ENCODE results near the gene CYP27C1.

The CYP27C1 gene

DNA sequence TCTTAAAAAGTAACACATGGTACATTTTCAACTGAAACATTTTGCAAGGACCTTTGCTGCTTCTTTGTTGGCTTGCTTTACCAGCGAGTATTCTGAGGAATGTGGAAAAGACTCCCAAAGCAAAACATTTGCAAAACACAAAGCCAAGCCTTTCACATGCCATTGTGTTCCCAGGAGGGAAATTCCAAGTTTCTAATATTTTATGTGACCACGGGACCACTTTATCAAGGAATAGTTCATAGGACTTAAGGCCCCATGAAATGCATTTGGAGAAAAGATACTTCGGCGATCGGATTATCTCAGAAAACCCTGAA is 26.2 kb downstream of the CYP27C1 start:
- TF ChIP-seq EZH2 (IDR thresholded peaks at IDR 0.05; ENCODE audit: borderline replicate concordance, low read length), result no peak
- TF ChIP-seq, protein P1, sequence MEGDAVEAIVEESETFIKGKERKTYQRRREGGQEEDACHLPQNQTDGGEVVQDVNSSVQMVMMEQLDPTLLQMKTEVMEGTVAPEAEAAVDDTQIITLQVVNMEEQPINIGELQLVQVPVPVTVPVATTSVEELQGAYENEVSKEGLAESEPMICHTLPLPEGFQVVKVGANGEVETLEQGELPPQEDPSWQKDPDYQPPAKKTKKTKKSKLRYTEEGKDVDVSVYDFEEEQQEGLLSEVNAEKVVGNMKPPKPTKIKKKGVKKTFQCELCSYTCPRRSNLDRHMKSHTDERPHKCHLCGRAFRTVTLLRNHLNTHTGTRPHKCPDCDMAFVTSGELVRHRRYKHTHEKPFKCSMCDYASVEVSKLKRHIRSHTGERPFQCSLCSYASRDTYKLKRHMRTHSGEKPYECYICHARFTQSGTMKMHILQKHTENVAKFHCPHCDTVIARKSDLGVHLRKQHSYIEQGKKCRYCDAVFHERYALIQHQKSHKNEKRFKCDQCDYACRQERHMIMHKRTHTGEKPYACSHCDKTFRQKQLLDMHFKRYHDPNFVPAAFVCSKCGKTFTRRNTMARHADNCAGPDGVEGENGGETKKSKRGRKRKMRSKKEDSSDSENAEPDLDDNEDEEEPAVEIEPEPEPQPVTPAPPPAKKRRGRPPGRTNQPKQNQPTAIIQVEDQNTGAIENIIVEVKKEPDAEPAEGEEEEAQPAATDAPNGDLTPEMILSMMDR (IDR thresholded peaks at IDR 0.05; ENCODE audit: low read length), result no peak
- H3K9me3 ChIP-seq (ENCODE audit: low read length), result 0 out of 2 replicates have a peak, but pooled peaks cover 4% of the 10 kb centered on the region
- no peak overlapping the region for H3K4me3 ChIP-seq (ENCODE audit: low read depth, low read length, poor library complexity, severe bottlenecking)
- no peaks in the 10 kb centered on the region for H3F3A ChIP-seq (ENCODE audit: insufficient read depth, low read length)
- H3K4me1 ChIP-seq (ENCODE audit: insufficient read depth, low read length, severe bottlenecking), result peaks cover 9% of the 10 kb centered on the region
- H3K27ac ChIP-seq (ENCODE audit: low read depth, low read length, poor library complexity, severe bottlenecking), result no peak overlapping the region
- H3K4me2 ChIP-seq (ENCODE audit: low read length), result no peak overlapping the region
- H3K36me3 ChIP-seq (ENCODE audit: insufficient read depth, low read length), result no peaks in the 10 kb centered on the region
- peaks cover 7% of the 10 kb centered on the region; the same call in 1 of the 2 replicates for H3K27me3 ChIP-seq (ENCODE audit: insufficient read depth, low read length)
- no peaks in the 10 kb centered on the region for H4K20me1 ChIP-seq (ENCODE audit: insufficient read depth, low read length)
- H3K9ac ChIP-seq (ENCODE audit: low read length), result no peak overlapping the region
- H3K9me2 ChIP-seq (ENCODE audit: low read depth, low read length), result no peaks in the 10 kb centered on the region
- no peaks in the 10 kb centered on the region for H3K79me2 ChIP-seq (ENCODE audit: insufficient read depth, low read length)
- H2AFZ ChIP-seq (ENCODE audit: low read length), result no peak overlapping the region

DNA sequence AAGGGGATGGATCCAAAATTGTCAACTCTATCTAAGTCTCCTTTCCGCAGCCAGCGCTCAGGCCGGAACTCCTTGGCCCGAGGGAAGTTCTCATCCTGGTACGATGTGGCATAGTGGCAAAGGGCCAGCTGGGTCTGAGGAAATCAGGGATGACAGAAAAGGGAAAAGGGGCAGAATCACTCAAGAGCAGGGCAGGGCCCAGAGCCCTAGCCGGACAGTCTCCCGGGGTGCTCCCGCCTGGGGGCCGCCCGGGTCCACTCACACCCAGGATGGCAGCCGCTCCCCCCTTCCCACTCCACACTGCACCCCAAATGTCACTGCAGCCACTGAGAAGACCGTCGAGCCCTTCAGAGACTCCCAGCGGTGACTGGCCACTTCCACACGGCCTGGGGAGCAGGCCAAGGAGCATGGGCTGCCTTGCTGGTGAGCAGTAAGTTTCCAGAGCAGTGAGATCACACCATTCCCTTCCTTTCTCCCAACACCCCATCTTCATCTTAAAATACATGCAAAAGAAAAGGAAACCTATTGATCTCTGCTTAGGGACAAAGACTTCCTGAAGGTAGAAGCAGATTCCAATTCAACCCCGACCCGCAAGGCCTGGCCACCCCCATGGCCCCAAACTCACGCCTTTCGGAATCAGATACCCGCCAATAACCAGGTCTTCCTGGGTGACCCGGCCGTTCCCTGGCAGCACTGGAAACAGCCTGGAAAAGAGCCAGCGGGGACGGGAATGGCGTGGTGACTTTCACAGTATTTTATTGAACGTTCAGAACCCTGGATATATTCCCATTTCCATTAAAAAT is 26.7 kb downstream of the CYP27C1 start:
- H3K27ac ChIP-seq (ENCODE audit: low read depth, low read length, poor library complexity, severe bottlenecking), result no peak overlapping the region

DNA sequence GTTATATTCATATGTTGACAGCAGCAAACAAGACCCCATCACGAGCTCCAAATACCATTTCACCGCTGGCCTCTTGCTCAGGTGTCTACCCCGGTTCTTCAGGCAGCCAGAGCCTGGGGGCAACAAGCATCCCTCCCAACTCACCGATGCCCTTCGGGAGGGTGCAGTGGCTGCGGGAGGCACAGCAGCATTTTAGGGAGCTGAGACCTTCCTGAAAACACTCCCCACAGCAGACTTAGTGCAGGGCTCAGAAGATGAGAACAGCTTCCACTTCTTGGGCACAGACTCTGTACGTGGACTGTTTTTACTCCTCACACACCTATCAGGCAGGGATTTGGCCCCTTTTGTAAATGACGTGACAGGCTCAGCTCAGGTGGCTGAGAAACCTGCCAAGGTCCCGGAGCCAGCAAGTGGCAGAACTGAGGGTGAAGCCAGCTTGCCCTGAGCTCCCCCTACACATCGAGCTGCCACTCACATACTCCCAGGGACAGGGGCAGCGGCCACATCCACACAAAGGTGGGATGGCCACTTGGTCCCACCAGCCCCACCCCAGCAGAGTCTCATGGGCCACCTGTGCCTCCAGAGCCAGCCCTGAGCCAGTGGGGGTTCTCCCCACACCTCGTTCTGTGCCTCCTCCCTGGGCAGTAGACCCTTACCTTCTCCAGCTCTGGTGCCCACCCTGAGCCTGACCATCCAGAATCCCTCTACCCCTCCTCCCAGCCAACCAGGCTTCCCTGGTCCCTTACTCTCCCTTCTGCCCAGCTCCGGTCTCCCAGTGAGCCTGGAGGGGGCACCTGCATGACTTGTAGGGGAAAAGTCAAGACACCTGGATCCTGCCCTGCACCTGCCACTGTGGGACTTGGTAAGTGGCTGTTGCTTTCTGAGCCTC is 28.5 kb downstream of the CYP27C1 start:
- H2AFZ ChIP-seq (ENCODE audit: low read length), result no peak overlapping the region
- peaks cover 7% of the 10 kb centered on the region; the same call in 1 of the 2 replicates for H3K27me3 ChIP-seq (ENCODE audit: insufficient read depth, low read length)
- H3F3A ChIP-seq (ENCODE audit: insufficient read depth, low read length), result no peaks in the 10 kb centered on the region
- no peak overlapping the region for H3K9ac ChIP-seq (ENCODE audit: low read length)
- H3K9me2 ChIP-seq (ENCODE audit: low read depth, low read length), result no peaks in the 10 kb centered on the region
- no peak for TF ChIP-seq EZH2 (IDR thresholded peaks at IDR 0.05; ENCODE audit: borderline replicate concordance, low read length)
- TF ChIP-seq, protein P1 (IDR thresholded peaks at IDR 0.05; ENCODE audit: low read length), result no peak
- H3K79me2 ChIP-seq (ENCODE audit: insufficient read depth, low read length), result no peaks in the 10 kb centered on the region
- no peaks in the 10 kb centered on the region for H4K20me1 ChIP-seq (ENCODE audit: insufficient read depth, low read length)
- no peaks in the 10 kb centered on the region for H3K36me3 ChIP-seq (ENCODE audit: insufficient read depth, low read length)
- H3K9me3 ChIP-seq (ENCODE audit: low read length), result 0 out of 2 replicates have a peak, but pooled peaks cover 4% of the 10 kb centered on the region
- no peak overlapping the region for H3K27ac ChIP-seq (ENCODE audit: low read depth, low read length, poor library complexity, severe bottlenecking)
- H3K4me1 ChIP-seq (ENCODE audit: insufficient read depth, low read length, severe bottlenecking), result no peaks in the 10 kb centered on the region
- no peak overlapping the region for H3K4me3 ChIP-seq (ENCODE audit: low read depth, low read length, poor library complexity, severe bottlenecking)
- H3K4me2 ChIP-seq (ENCODE audit: low read length), result no peak overlapping the region

More for the DNA sequence above, 26.7 kb downstream of the CYP27C1 start:
- no peak overlapping the region for H2AFZ ChIP-seq (ENCODE audit: low read length)
- no peaks in the 10 kb centered on the region for H3K9me2 ChIP-seq (ENCODE audit: low read depth, low read length)
- H3K4me1 ChIP-seq (ENCODE audit: insufficient read depth, low read length, severe bottlenecking), result peaks cover 9% of the 10 kb centered on the region
- H3K9me3 ChIP-seq (ENCODE audit: low read length), result 0 out of 2 replicates have a peak, but pooled peaks cover 4% of the 10 kb centered on the region
- no peak overlapping the region for H3K4me2 ChIP-seq (ENCODE audit: low read length)
- H3K36me3 ChIP-seq (ENCODE audit: insufficient read depth, low read length), result no peaks in the 10 kb centered on the region
- H3K79me2 ChIP-seq (ENCODE audit: insufficient read depth, low read length), result no peaks in the 10 kb centered on the region
- H3K4me3 ChIP-seq (ENCODE audit: low read depth, low read length, poor library complexity, severe bottlenecking), result no peak overlapping the region
- no peaks in the 10 kb centered on the region for H4K20me1 ChIP-seq (ENCODE audit: insufficient read depth, low read length)
- peaks cover 7% of the 10 kb centered on the region; the same call in 1 of the 2 replicates for H3K27me3 ChIP-seq (ENCODE audit: insufficient read depth, low read length)
- no peak overlapping the region for H3K9ac ChIP-seq (ENCODE audit: low read length)
- H3F3A ChIP-seq (ENCODE audit: insufficient read depth, low read length), result no peaks in the 10 kb centered on the region
- TF ChIP-seq EZH2 (IDR thresholded peaks at IDR 0.05; ENCODE audit: borderline replicate concordance, low read length), result no peak
- TF ChIP-seq, protein P1 (IDR thresholded peaks at IDR 0.05; ENCODE audit: low read length), result no peak

All from OCI-LY1 (cell line).